GM12892 (cell line): ENCODE data around the gene XDH.

Experiments used
- POLR2A ChIP-seq: IDR thresholded peaks from 2 replicates; pipeline ENCODE4 v1.6.1; 2011; ENCODE audit warnings: low read depth, low read length, control low read depth
- TAF1 ChIP-seq: IDR thresholded peaks from 2 replicates; pipeline ENCODE4 v1.6.1; 2011; ENCODE audit warnings: low read depth, mild to moderate bottlenecking, control low read depth, low read length, borderline replicate concordance

DNA sequence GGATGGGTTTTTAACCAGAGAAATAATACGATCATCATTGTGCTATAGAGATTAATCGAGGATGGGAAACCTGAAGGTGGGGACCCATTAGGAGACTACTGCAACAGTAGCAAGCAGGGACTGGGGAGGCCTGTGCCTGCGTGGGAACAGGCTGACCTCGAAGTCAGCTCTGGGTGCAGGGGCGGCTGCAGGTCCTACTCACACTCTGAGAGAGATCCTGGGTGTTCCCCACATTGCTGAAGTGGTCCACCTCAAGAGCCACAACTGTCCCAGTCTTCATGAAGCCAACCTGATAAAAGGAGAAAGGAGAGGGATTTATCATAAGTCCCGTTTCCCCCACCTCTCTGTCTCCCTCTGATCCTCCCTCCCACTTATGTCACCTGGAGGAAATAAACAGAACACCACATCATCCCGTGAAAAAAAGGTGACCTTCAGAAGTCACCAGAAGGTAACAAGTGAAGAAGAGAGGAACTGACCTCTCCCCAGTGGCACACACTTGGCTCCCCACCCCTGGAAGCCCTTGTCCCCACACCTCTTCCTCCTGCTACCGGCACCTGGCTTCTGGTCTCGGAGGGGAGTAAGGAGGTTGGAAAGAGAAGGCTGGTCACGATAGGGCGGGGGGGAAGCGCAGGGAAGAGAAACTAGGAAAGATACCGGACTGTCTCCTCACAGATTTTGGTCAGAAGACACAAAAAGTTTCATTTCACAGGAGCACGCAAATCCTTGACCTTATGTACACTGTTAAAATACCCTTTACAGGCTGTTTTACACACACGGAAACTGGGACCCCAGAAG lies 50.4 kb downstream of the XDH start:
- TF ChIP-seq TAF1 (no peak), POLR2A (no peak)
